GM18507 (cell line): ENCODE results near the gene TMEM121.
A peak's percentile ranks its signal among the peaks of the same experiment; 100 is the strongest.

Source experiments
- DNase-seq: peaks from one replicate; pipeline ENCODE4 v3.0.0; 2011; ENCODE audit warnings: low read depth; ENCODE audit not compliant: insufficient read length; ENCODE audit errors: extremely low spot score
- FAIRE-seq: peaks from 2 replicates; lab custom pipeline; 2011; peaks lifted over from hg19 to GRCh38; lab: Jason Lieb, UNC

TMEM121 gene

DNA sequence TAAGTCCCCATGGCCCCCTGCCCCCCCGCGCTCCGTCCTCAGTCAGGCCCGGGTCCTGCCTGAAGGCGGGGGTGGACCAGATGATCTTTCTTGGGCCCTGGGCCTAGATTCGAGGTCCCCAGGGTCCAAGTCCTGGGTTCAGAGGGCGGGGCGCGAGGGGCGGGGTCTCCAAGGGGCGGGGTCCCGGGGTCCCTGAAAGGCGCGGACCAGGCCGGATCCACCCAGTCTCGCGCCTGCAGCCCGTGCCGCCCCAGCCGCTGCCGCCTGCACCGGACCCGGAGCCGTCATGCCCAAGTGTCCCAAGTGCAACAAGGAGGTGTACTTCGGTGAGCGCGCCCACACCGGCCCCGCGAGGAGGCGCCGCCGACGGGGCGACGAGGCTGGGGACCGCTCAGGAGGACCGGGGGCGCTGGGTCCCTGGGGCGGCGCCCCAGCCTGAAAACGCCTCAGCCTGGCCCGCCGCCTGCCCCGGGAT lies 39.4 kb upstream of the TMEM121 start:
- no peak for FAIRE-seq

DNA sequence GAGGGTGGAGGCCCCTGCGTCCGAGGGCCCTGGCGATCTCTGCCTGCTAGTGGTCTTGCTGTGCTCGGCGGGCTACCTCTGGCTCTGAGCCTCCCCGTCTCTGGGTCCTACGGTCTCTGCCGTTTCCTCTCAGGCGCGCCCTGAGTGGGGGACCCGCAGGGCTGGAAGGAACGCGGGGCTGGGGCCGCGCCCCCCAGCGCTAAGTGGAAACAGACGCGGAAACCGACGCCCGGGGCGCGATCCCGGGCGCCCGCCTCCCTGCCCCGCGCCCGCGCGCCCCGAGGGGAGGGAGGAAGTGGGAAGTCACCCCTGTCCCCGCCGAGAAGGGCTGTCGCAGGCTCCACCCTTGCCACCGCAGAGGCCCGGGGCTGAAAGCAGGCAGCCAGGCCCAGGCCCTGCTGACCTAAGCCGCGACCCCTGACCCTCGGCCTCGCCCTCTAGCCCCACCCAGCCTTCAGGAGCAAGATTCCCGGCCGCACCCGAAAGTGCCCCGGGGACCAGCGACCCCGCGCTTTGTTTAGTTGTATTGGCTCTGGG lies 38.9 kb upstream of the TMEM121 start:
- FAIRE-seq, result peak; percentile 81
- DNase-seq, result no peak

More for the DNA sequence above, 39.4 kb upstream of the TMEM121 start:
- DNase-seq, result no peak

DNA sequence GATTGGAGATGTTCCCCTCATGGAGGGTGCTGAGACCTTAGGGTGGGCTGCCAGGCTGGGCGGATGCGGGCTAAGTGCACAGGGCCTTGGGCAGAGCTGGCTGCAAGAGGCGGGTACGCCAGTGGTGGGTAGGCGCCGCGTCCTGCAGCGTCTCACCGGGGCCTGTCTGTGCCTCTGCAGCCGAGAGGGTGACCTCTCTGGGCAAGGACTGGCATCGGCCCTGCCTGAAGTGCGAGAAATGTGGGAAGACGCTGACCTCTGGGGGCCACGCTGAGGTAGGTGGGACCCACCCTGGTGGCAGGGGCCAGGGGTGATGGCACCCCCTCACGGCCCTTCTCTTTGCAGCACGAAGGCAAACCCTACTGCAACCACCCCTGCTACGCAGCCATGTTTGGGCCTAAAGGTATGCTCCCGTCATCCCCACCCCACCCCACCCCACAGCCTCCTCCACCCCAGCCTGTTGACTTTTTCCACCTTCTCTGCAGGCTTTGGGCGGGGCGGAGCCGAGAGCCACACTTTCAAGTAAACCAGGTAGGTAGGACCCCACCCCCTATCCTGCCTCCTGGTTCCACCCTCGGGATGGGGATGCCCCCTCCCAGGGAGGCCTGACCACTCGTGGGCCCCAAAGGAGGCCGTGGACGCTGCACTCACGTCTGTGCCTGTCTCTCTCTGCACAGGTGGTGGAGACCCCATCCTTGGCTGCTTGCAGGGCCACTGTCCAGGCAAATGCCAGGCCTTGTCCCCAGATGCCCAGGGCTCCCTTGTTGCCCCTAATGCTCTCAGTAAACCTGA lies 38.2 kb upstream of the TMEM121 start:
- DNase-seq (no peak), FAIRE-seq (no peak)

DNA sequence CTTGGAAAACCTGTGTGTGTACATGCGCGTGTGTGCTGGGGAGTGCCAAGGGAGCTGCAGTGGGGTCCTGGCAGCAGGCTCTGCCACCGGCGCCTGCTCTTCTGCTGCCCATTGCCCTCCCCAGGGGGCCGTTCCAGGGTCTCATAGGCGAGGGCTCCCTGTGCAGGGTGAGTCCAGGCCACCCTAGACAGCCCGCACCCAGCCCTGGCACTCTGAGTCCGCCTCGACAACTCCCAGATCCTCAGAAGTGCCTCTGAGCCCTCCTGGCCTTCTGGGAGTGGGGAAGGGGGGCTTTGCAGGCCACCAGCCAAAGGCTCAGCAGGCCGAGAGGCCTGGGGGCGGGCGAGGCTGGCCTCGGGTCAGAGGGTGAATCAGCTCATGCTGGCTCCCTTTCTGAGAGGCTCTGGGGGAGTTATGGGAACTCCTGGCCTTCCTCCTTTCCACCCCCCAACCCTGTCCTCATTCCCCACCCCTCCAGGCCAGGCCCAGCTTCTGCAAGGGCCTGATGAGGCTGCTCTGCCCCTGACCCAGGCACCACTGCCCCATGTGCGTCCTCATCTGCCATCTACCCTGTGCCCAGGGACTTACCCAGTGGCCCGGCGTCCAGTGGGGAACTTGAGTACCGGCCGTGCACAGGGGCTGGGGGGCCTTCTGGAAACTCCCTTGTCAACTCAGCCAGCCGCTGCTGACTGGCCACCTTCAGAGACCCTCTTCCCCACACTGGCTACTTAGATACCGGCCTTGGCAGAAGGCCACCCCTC lies 37.4 kb upstream of the TMEM121 start:
- FAIRE-seq, result no peak
- no peak for DNase-seq

DNA sequence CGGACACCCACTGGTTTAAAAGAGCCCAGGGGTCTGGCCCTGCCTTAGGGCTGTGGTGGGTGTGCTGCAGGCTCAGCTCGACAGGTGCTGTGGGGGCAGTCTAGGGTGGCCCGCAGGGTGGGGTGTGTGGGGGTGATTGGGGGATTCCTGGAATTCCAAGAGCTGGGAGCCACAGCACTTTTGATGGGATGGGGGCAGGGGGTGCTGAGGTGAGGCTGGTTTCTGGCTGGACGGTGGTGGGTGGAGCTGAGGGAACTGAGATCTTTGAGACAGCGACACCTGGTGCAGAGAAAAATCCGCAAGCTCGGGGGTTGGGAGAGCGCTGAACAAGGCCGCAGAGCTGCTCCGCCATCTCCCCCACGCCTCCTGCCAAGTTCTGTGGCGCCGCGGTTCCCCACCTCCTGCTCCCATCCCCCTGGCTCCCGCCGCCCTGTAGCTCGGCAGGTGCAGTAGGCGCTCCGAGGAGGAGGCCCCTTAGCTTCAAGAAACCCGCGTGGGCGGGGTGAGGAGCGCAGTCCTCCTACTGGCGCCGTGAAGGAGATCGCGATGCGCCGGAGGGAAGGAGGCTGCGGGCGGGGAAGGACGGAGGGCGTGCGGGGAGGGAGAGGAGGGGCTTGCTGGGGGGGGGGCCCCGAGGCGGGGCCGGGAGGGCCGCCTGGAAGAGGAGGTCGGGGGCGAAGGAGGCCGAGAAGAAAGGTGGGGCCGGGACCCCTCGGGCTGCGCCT lies 36.7 kb upstream of the TMEM121 start:
- FAIRE-seq (peak; percentile 96), DNase-seq (no peak)

DNA sequence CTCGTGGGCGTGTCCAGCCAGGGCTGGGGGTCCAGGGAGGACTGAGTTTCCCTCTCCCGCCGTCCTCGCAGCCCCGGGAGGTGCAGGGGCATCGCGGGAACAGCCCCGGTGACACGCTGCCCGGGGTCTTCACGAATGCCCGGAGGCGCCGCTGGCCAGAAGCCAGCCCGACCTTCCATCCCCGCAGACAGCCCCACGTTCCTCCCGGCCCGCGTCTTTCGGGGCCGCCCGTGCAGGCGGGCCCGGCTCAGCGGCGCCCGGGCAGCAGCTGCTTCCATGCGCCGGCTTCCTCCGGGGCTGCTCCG lies 36.2 kb upstream of the TMEM121 start:
- FAIRE-seq, result no peak
- no peak for DNase-seq

DNA sequence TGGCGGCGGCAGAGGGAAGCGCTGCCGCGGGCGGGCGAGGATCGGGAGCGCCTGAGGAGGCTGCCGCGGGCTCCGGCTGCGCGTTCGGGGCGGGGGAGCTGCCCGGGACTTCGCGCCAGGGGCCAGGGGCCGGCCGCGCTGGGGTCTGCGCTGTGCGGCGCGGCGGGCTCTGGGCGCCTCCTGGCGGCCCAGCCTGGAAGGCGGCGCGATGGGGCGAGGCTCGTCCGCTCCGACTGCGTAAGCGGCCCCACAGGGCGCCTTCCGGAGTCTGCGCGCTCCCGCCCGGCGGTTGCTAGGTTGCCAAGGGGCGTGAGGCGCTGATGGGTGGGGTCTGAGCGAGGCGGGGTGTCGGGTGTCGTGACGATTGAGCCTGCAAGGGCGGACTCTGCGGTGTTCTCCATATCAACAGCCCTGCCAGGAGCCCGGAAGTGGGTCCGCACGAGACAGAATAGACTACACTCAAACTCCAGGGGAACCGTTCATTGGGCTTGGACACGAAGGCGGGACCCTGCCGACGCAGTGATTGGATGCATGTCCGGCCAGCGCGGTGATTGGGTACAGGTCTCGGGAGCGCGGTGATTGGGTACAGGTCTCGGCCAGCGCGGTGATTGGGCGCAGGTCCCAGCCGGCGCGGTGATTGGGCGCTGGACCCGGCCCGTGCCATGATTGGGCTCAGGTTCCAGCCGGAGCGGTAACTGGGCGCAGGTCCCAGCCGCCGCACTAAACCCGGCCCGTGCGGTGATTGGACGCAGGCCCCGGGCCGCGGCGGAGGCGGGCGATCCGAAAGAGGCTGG lies 35.6 kb upstream of the TMEM121 start, which contains the start of gene TEDC1:
Gene TEDC1, plus strand, starts transcription at position 675 of the 794 bp plus-strand sequence. CDS start 130 bp downstream, outside the sequence.
- FAIRE-seq, result peak; percentile 100
- DNase-seq, result peak; percentile 88

DNA sequence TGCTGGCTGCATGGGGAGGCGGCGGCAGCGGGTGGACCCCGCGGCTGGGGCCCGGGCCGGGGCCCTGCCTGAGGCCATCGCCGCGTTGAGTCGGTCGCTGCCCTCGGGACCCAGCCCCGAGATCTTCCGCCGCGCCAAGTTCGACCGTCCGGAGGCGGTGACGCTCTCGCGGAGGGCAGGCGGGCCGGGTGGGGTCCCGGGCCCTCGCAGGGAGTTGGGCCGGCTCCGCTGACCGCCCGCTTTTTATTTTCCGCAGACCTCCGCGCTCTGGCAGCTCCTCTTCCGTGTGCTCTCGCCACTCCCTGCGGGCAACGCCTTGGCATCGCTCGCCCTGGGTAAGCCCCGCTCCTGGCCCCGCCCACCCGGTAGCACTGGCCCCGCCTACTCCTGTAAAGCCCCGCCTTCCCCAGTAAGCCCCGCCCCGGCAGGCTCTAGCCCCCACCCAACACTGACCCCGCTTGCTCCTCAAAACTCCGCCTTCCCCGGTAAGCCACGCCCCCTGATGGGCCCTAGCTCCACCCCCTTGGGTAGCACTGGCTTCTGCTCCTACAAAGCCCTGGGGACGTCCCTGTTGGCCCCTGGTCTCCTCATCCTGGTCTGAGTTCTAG lies 34.9 kb upstream of the TMEM121 start:
- FAIRE-seq (no peak), DNase-seq (peak; percentile 85)

DNA sequence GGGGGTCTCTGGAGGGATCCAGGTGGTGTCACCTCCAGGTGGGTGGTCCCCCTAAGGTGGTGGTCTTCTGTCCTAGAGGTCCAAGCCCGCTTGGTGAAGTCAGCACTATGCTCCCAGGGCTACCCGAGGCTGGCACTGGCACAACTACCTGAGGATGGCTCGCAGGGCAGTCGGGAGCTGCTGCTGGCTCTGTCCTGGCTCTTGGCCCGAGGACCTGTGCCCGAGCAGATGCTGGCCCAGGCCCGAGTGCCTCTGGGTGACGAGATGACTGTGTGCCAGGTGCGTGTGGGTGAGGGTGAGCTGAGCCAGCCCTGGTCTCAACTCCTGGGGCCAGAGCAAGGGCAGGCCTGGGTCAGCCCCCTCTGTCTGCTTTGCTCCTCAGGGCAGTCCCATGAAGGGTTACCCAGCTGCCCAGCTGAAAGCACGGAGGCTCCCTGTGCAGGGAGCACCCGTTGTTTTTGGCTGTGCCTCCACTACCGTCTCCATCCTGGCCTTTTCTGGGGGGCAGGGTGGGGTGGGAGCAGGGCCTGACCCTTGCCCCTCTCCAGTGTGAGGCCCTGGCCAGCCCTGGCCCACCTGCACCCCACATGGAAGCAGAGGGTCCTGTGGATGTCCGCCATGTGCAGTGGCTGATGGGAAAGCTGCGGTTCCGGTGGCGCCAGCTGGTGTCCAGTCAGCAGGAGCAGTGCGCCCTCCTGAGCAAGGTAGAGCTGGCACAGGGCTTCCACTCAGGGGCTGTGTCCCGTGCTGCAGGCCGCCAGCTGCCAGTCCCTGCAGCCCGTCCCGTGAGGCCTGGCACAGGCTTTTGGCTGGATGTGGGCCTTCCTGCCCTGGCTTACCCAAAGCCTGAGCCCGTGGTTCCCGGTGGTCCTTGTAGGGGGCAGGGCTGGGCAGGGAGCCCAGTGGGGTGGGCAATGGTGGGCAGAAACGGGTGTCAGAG lies 34.1 kb upstream of the TMEM121 start:
- FAIRE-seq (no peak), DNase-seq (no peak)

DNA sequence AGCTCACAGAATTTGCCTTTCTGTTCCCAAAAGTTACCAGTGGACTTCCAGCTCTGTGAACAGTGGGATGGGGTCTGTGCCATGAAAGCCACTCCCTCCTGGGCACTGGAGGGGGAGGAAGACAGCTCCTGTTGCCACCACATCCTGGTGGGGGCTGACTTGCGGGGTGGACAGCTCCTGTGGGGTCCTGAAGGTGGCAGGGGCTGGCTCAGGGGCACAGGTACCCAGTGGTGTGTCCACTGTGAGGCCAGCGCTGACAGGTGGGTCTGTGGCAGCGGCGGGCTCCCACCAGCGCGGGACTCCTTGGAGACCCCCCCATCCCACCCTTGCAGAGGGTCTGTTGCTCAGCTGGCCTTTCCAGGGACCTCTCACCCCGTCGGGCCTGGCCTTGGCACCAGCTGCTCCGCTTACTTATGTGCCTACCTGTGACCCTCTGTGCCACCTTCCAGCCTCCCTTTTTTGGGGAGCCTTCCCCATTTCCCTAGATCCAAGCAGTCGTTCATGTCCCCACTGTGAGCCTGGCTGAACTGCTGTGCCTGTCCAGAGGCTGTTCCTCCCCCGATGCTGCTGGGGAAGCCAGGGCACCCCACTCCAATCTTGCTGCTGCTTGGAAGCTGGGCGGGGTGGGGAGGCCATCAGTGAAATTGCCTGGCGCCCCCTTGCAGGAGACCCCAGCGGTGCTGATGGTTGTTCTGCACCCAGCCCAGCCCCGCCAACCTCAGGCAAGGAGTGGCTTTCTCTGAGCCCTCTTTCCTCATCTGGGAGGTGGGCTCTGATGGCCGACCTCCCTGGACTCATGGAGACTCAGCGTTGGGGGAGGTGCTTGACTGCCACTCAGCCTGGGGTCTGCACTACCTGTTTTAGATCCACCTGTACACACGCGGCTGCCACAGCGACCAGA lies 33.2 kb upstream of the TMEM121 start:
- no peak for DNase-seq
- FAIRE-seq, result no peak

DNA sequence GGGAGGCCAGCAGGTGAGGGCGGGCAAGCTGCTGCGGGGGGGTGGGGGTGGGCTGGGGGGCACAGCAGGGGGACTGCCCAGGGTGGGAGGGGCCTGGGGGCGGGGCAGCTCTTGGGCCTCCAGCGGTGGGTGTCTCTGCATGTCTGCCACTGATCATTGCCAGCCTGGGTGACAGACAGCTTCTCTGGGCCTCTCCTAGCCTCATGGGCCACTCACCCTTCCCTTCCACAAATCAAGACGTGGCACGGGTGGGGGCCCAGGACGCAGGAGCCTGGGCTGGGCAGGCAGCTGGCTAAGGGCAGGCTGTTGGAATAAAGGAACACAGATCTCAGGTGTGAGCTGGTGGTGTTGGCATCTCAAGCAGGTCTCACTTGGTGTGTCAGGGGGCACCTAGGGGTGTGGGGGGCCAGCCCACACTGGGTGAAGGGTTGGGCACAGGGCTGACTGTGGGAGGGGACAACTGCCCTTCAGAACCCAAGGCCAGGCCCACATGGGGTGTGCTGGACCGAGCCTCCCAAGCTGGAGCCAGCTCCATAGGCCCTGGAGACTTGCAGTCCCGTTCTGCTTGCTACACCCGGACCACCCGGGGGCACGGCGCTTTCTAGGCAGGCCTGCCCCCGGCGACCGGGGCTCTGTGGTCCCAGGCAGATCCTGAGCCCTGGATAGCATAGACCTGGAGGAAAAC lies 32.3 kb upstream of the TMEM121 start:
- no peak for FAIRE-seq

DNA sequence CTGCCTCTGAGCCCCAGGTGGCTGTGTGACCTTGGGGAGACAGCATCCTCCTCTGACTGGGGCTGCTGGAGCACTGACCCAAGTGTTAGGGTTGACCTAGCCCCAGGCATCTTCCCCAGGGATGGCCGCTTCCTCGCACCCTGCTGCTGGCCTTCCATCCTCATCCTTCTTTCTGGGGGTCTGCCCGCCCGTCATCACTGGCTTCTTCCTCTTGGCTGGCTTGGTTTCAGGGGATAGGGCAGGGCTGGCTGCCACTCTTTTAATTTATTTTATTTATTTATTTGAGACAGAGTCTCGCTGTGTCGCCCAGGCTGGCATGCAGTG lies 31.8 kb upstream of the TMEM121 start:
- no peak for FAIRE-seq
- no peak for DNase-seq

More for the DNA sequence above, 32.3 kb upstream of the TMEM121 start:
- no peak for DNase-seq

DNA sequence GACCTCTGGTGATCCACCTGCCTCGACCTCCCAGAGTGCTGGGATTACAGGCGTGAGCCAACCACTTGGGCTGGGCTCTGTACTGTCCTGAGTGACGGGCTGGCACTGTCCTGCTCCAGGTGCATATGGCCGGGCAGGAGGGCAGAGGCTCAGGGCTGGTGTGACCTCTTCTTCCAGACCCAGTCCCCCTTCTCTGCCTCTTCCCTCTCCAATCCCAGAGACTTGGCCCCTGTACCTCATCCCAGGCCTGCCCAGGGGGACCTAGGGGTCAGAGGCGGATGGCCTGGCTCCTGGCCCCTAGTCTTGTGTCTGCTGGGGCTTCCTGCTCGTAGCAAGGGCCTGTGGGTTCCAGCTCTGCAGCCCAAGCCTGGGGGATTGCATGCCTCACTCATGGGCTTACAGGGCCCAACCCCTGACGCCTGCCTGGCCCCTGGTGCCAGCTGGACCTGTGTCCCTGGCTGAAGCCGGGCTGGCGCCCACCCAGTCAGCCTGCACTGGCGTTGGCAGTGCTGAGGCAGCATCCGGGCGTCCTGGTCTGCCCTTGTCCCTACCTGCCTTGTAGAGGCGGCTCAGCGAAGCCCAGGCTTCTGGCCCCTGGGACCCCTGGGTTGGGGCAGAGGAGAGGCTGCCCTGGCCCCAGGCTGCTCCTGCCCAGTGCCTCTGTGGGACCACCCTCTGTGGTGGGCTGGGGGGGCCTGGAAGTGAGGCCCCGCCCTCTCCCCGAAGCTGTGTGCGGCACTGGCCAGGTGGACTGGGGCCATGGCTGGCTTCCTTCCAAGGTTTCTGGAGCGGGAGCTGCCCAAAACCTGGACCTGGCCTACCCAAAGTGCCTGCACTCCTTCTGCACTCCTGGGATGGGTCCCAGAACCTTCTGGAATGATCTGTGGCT lies 31.0 kb upstream of the TMEM121 start:
- FAIRE-seq (no peak), DNase-seq (no peak)

DNA sequence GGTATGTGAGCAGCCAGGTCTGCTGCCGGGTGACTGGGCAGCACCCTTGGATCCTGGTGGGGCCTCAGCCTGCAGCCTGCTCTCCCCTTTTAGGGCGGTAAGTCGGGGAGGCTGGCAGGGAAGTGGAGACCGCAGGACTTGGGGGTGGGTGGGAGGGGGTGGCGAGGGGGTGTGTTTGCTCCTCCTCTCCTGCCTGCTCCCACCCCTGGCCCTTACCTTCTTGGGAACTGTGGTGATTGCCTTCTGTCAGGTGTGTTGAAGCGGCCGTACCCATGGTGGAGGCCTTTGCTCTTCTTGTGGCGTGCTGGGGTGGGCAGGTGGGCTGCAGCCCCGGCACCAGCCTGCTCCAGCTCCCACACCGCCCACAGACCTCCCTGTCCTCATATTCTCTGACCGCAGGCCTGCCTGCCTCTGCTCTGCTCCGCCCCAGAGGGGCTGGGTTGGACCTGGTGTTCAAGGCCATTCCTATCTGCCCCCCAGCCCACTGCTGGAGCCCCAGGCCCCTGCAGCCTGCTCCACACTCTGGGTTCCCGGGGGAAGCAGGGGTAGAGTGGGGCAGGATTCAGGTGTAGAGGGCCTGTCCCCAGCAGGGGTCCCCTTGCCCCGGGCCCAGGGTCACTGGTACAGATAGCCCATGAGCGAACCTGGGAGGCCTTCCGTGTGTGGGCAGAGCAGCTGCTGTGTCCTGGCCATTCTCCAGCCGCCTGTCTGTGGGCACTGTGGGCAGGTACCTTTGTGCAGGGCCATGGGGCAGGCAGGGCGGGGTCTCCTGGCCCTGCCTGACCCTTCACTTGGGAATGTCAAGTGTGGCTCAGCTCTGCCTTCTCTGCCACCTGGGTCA lies 30.2 kb upstream of the TMEM121 start:
- no peak for DNase-seq
- FAIRE-seq, result no peak
